CD4-positive, alpha-beta T cell treated with Interleukin-21 for 1 hour (primary cell): ENCODE data around the gene NPM1.
"Not testable (repeated sequence)": the region's sequence is repeated elsewhere in the genome, so short reads cannot be mapped to it uniquely, and the experiment has no call there.

ENCODE experiments used
- DNase-seq: peaks from one replicate; pipeline ENCODE4 v3.0.0-alpha.2; 2020

Gene NPM1

GRCh38 chr5:171386861-171387344, 746 bp upstream of the NPM1 start:
- no peak for DNase-seq

- peak; percentile 86 for DNase-seq
Observed at GRCh38 chr5:171387970-171388815, 544 bp downstream of the NPM1 start.

- DNase-seq: no peak
Observed at GRCh38 chr5:171388816-171389168, 1.1 kb downstream of the NPM1 start.

- peak; percentile 43 for DNase-seq
Observed at GRCh38 chr5:171390883-171391677, 3.4 kb downstream of the NPM1 start.

- no peak for DNase-seq
Observed at GRCh38 chr5:171391996-171392577, 4.4 kb downstream of the NPM1 start.

GRCh38 chr5:171392585-171393159, 5.0 kb downstream of the NPM1 start:
- no peak for DNase-seq

- no peak for DNase-seq
Observed at GRCh38 chr5:171395042-171395441, 7.4 kb downstream of the NPM1 start.

- DNase-seq: not testable (repeated sequence)
Observed at GRCh38 chr5:171396583-171396982, 8.9 kb downstream of the NPM1 start.

- no peak for DNase-seq
Observed at GRCh38 chr5:171397190-171397589, 9.5 kb downstream of the NPM1 start.

GRCh38 chr5:171397599-171397998, 9.9 kb downstream of the NPM1 start:
- no peak for DNase-seq

- DNase-seq: not testable (repeated sequence)
Observed at GRCh38 chr5:171398660-171399059, 11.0 kb downstream of the NPM1 start.

GRCh38 chr5:171400169-171400568, 12.5 kb downstream of the NPM1 start:
- no peak for DNase-seq

GRCh38 chr5:171401167-171401947, 13.7 kb downstream of the NPM1 start:
- DNase-seq: no peak

- DNase-seq: not testable (repeated sequence)
Observed at GRCh38 chr5:171402751-171403150, 15.1 kb downstream of the NPM1 start.

- DNase-seq: no peak
Observed at GRCh38 chr5:171405615-171406014, 18.0 kb downstream of the NPM1 start.

GRCh38 chr5:171407234-171407633, 19.6 kb downstream of the NPM1 start:
- no peak for DNase-seq

- DNase-seq: no peak
Observed at GRCh38 chr5:171409164-171410136, 21.8 kb downstream of the NPM1 start.

GRCh38 chr5:171410181-171410580, 22.5 kb downstream of the NPM1 start:
- no peak for DNase-seq

GRCh38 chr5:171412186-171412585, 24.5 kb downstream of the NPM1 start:
- DNase-seq: no peak

- no peak for DNase-seq
Observed at GRCh38 chr5:171413153-171413910, 25.7 kb downstream of the NPM1 start.
